H9 (cell line): ENCODE results near the gene RTN1. TPM values are rescaled to one million over a fixed set of nuclear protein-coding genes. Genes with fewer than 3 reads are reported as not detected.

Source experiments
- DNase-seq: peaks from one replicate; pipeline ENCODE4 v3.0.0-alpha.2; 2017
- H2AFZ ChIP-seq: one replicate; pipeline ENCODE4 v1.6.1; 2013; ENCODE audit warnings: mild to moderate bottlenecking, low read length, control low read depth, moderate library complexity
- H2AK5ac ChIP-seq: 2 replicates; pipeline ENCODE4 v1.6.1; 2013; ENCODE audit warnings: low read length, control low read depth, mixed read lengths; ENCODE audit not compliant: insufficient read length
- H2BK120ac ChIP-seq: one replicate; pipeline ENCODE4 v1.6.1; 2013; ENCODE audit warnings: low read depth, mild to moderate bottlenecking, low read length, control low read depth, inconsistent platforms; ENCODE audit not compliant: poor library complexity, severe bottlenecking
- H2BK12ac ChIP-seq: 2 replicates; pipeline ENCODE4 v1.6.1; 2013; ENCODE audit warnings: low read length, control low read depth, mixed read lengths, low read depth; ENCODE audit not compliant: insufficient read length
- H2BK15ac ChIP-seq: 2 replicates; pipeline ENCODE4 v1.6.1; 2013; ENCODE audit warnings: low read depth, low read length, control low read depth
- H2BK20ac ChIP-seq: one replicate; pipeline ENCODE4 v1.6.1; 2013; ENCODE audit warnings: low read depth, mild to moderate bottlenecking, low read length, control low read depth, inconsistent platforms; ENCODE audit not compliant: poor library complexity, severe bottlenecking
- H2BK5ac ChIP-seq: 2 replicates; pipeline ENCODE4 v1.6.1; 2013; ENCODE audit warnings: low read length, control low read depth, mixed read lengths; ENCODE audit not compliant: insufficient read length
- H3K14ac ChIP-seq: 2 replicates; pipeline ENCODE4 v1.6.1; 2013; ENCODE audit warnings: low read length, control low read depth; ENCODE audit not compliant: insufficient read depth
- H3K18ac ChIP-seq: 2 replicates; pipeline ENCODE4 v1.6.1; 2013; ENCODE audit warnings: low read depth, mild to moderate bottlenecking, mixed read lengths, low read length, control low read depth; ENCODE audit not compliant: insufficient read length
- H3K23ac ChIP-seq: 2 replicates; pipeline ENCODE4 v1.6.1; 2013; ENCODE audit warnings: low read length, control low read depth, mixed read lengths, low read depth; ENCODE audit not compliant: insufficient read length
- H3K23me2 ChIP-seq: 2 replicates; pipeline ENCODE4 v1.6.1; 2013; ENCODE audit warnings: low read depth, mild to moderate bottlenecking, mixed read lengths, low read length, control low read depth; ENCODE audit not compliant: insufficient read length, poor library complexity, severe bottlenecking
- H3K27ac ChIP-seq: 2 replicates; pipeline ENCODE4 v1.5.1; 2013; ENCODE audit warnings: low read length, control low read depth, mixed read lengths, low read depth; ENCODE audit not compliant: insufficient read length
- H3K27me3 ChIP-seq: 2 replicates; pipeline ENCODE4 v1.6.1; 2013; ENCODE audit warnings: low read length, control low read depth, inconsistent platforms; ENCODE audit not compliant: insufficient read depth
- H3K4ac ChIP-seq: 2 replicates; pipeline ENCODE4 v1.6.1; 2013; ENCODE audit warnings: low read depth, mild to moderate bottlenecking, control low read depth, inconsistent platforms, low read length, moderate library complexity
- H3K4me1 ChIP-seq: 2 replicates; pipeline ENCODE4 v1.6.1; 2013; ENCODE audit warnings: low read length, control low read depth, inconsistent platforms; ENCODE audit not compliant: insufficient read depth
- H3K4me2 ChIP-seq: 2 replicates; pipeline ENCODE4 v1.6.1; 2013; ENCODE audit warnings: low read length, control low read depth, mixed read lengths; ENCODE audit not compliant: insufficient read length, insufficient read depth
- H3K56ac ChIP-seq: 2 replicates; pipeline ENCODE4 v1.6.1; 2013; ENCODE audit warnings: low read depth, mild to moderate bottlenecking, mixed read lengths, low read length, control low read depth; ENCODE audit not compliant: insufficient read length
- H3K79me1 ChIP-seq: 2 replicates; pipeline ENCODE4 v1.6.1; 2013; ENCODE audit warnings: low read depth, mild to moderate bottlenecking, moderate library complexity, low read length, control low read depth, inconsistent platforms; ENCODE audit not compliant: insufficient read depth, poor library complexity, severe bottlenecking
- H3K79me2 ChIP-seq: 2 replicates; pipeline ENCODE4 v1.6.1; 2013; ENCODE audit warnings: low read length, control low read depth, inconsistent platforms; ENCODE audit not compliant: insufficient read depth
- H3K9ac ChIP-seq: 2 replicates; pipeline ENCODE4 v1.6.1; 2013; ENCODE audit warnings: low read length, control low read depth, mixed read lengths; ENCODE audit not compliant: insufficient read length; ENCODE audit errors: extremely low read depth
- H3K9me3 ChIP-seq: one replicate; pipeline ENCODE4 v1.6.1; 2013; ENCODE audit warnings: low read depth, low read length, inconsistent platforms; ENCODE audit not compliant: control insufficient read depth
- H3T11ph ChIP-seq: one replicate; pipeline ENCODE4 v1.6.1; 2013; ENCODE audit warnings: mild to moderate bottlenecking, low read length, control low read depth, inconsistent platforms
- H4K20me1 ChIP-seq: one replicate; pipeline ENCODE4 v1.6.1; 2013; ENCODE audit not compliant: control insufficient read depth, insufficient read length, insufficient read depth
- H4K5ac ChIP-seq: 2 replicates; pipeline ENCODE4 v1.6.1; 2013; ENCODE audit warnings: low read depth, mild to moderate bottlenecking, mixed read lengths, low read length, control low read depth; ENCODE audit not compliant: insufficient read length
- H4K8ac ChIP-seq: replicated peaks from 2 replicates; pipeline ENCODE4 v1.6.1; 2013; ENCODE audit warnings: low read length, control low read depth, mixed read lengths, low read depth; ENCODE audit not compliant: insufficient read length
- H4K91ac ChIP-seq: 2 replicates; pipeline ENCODE4 v1.6.1; 2013; ENCODE audit warnings: low read depth, mild to moderate bottlenecking, moderate library complexity, mixed read lengths, low read length, control low read depth; ENCODE audit not compliant: insufficient read length
- H3K27ac Mint-ChIP-seq, 3 experiments: 2 replicates in 2 of 3; 3 replicates in 1 of 3; pipeline ENCODE4 v1.8.0; 2020 to 2021; ENCODE audit warnings: mixed read lengths in 3 of 3, mild to moderate bottlenecking in 1 of 3, moderate library complexity in 1 of 3
- H3K27me3 Mint-ChIP-seq: 2 replicates; pipeline ENCODE4 v1.8.0; 2021; ENCODE audit warnings: low read depth, mild to moderate bottlenecking, moderate library complexity, mixed read lengths
- H3K36me3 Mint-ChIP-seq, 3 experiments: 2 replicates in 2 of 3; 3 replicates in 1 of 3; pipeline ENCODE4 v1.8.0; 2020 to 2021; ENCODE audit warnings: low read depth in 3 of 3, mixed read lengths in 3 of 3; ENCODE audit not compliant: insufficient read depth in 1 of 3
- H3K4me1 Mint-ChIP-seq, 2 experiments: 2 replicates each; pipeline ENCODE4 v1.8.0; 2020; ENCODE audit warnings: mixed read lengths in 2 of 2
- H3K4me3 Mint-ChIP-seq, 2 experiments: 2 replicates in 1 of 2; 3 replicates in 1 of 2; pipeline ENCODE4 v1.8.0; 2020 to 2021; ENCODE audit warnings: mild to moderate bottlenecking in 2 of 2, mixed read lengths in 2 of 2, moderate library complexity in 1 of 2
- H3K9me3 Mint-ChIP-seq, 2 experiments: 2 replicates in 1 of 2; 3 replicates in 1 of 2; pipeline ENCODE4 v1.8.0; 2020; ENCODE audit warnings: mild to moderate bottlenecking in 2 of 2, mixed read lengths in 2 of 2, moderate library complexity in 1 of 2
- total RNA-seq: library from RNA; stranded (reverse); gene quantifications from 2 replicates; pipeline ENCODE4 v1.2.1, GENCODE V29; 2021
- TF ChIP-seq, protein P1 (sequence below): fragments of 200-600 bp; sonication (generic); conservative IDR thresholded peaks from 3 replicates; pipeline ENCODE4 v1.8.0; 2021; ENCODE audit warnings: antibody characterized with exemption, mild to moderate bottlenecking

RTN1 gene
- total RNA-seq, 1 experiment from 2014 or later, result 1.8 TPM

DNA sequence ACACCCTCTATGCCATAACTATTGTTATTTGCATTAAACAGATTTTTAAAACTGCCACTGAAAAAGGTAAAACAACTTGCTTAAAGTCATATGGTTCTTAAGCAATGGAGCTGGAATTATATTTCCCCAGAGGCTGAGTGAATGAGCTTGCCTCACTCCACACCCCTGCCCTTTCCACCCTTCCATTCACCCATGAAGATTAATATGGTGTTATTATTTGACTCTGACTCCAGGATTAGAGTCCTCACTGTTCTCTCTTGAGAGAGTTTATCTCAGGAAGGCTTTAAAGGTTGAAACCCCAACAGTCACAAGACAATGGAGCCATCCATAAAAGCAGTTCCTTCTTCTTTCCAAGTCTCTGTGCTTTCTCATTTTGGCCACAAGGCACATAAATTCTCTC is 84.9 kb downstream of the RTN1 start:
- peaks cover 0 to 7% of the 10 kb centered on the region in 2 experiments; a peak in 3 of 4 replicates for H3K4me1 Mint-ChIP-seq
- no peak overlapping the region for H3T11ph ChIP-seq
- H3K27ac ChIP-seq, result no peak overlapping the region
- no peaks in the 10 kb centered on the region for H3K36me3 Mint-ChIP-seq
- no peaks in the 10 kb centered on the region; the same call in 1 of the 2 replicates for H3K27me3 Mint-ChIP-seq
- no peak overlapping the region for H3K27ac Mint-ChIP-seq
- no peak overlapping the region for H2BK20ac ChIP-seq
- no peak overlapping the region for H3K4me3 Mint-ChIP-seq
- H2BK12ac ChIP-seq, result no peak overlapping the region
- H3K9me3 Mint-ChIP-seq, result no peaks in the 10 kb centered on the region
- no peak overlapping the region for H2BK15ac ChIP-seq
- no peak overlapping the region for H3K18ac ChIP-seq
- no peak overlapping the region for H2BK120ac ChIP-seq
- no peak overlapping the region for H3K4me2 ChIP-seq
- no peak for DNase-seq
- H4K5ac ChIP-seq, result no peak overlapping the region
- no peak overlapping the region for H4K8ac ChIP-seq
- no peak overlapping the region for H3K56ac ChIP-seq
- H2BK5ac ChIP-seq, result no peak overlapping the region
- no peaks in the 10 kb centered on the region for H3K79me2 ChIP-seq
- no peaks in the 10 kb centered on the region for H3K9me3 ChIP-seq
- no peak overlapping the region for H2AFZ ChIP-seq
- H4K91ac ChIP-seq, result no peak overlapping the region
- TF ChIP-seq, protein P1, sequence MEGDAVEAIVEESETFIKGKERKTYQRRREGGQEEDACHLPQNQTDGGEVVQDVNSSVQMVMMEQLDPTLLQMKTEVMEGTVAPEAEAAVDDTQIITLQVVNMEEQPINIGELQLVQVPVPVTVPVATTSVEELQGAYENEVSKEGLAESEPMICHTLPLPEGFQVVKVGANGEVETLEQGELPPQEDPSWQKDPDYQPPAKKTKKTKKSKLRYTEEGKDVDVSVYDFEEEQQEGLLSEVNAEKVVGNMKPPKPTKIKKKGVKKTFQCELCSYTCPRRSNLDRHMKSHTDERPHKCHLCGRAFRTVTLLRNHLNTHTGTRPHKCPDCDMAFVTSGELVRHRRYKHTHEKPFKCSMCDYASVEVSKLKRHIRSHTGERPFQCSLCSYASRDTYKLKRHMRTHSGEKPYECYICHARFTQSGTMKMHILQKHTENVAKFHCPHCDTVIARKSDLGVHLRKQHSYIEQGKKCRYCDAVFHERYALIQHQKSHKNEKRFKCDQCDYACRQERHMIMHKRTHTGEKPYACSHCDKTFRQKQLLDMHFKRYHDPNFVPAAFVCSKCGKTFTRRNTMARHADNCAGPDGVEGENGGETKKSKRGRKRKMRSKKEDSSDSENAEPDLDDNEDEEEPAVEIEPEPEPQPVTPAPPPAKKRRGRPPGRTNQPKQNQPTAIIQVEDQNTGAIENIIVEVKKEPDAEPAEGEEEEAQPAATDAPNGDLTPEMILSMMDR, result 0 out of 3 replicates have a peak, but pooled peaks have one; percentile 11
- no peak overlapping the region for H3K23ac ChIP-seq
- no peak overlapping the region for H3K14ac ChIP-seq
- H3K27me3 ChIP-seq, result no peaks in the 10 kb centered on the region
- no peak overlapping the region for H2AK5ac ChIP-seq
- no peaks in the 10 kb centered on the region for H3K23me2 ChIP-seq
- H3K9ac ChIP-seq, result no peak overlapping the region
- H3K79me1 ChIP-seq, result no peaks in the 10 kb centered on the region
- H3K4ac ChIP-seq, result no peak overlapping the region
- no peaks in the 10 kb centered on the region for H3K4me1 ChIP-seq
- H4K20me1 ChIP-seq, result no peaks in the 10 kb centered on the region
